Measurements from ENCODE around the gene USH1G.
A peak's percentile ranks its signal among the peaks of the same experiment; 100 is the strongest.
"Not testable (repeated sequence)": the region's sequence is repeated elsewhere in the genome, so short reads cannot be mapped to it uniquely, and the experiment has no call there.

Gene USH1G

DNA sequence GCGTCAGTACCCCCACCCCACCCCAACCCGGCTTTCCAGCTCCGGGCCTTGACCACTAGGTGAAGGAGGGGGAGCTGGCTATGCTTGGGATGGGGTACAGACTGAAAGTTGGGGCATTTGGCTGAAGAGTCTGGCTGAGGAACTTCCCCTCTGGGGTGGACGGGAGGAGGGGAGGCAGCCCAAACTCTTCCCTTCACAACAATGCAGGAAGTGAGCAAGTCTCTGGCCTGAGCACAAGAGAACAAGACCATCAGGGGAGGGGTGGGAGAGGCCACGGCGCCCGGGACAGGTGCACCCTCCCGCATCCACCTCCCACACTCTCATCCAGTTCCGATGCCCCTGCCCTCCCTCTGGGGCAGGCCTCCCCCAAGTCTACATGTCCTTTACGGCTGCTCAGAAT is 5.6 kb downstream of the USH1G start:
- DNase-seq (ENCODE audit: low read depth) = peak; percentile 58
- TF ChIP-seq MYC (IDR thresholded peaks at IDR 0.05; ENCODE audit: low read depth, low read length) (no peak), POLR2A (IDR thresholded peaks at IDR 0.05; ENCODE audit: extremely low read depth, insufficient read length) (no peak)
- TF ChIP-seq, protein P1, sequence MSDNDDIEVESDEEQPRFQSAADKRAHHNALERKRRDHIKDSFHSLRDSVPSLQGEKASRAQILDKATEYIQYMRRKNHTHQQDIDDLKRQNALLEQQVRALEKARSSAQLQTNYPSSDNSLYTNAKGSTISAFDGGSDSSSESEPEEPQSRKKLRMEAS (IDR thresholded peaks at IDR 0.05; ENCODE audit: low read depth, low read length) = no peak
- TF ChIP-seq, protein P2, sequence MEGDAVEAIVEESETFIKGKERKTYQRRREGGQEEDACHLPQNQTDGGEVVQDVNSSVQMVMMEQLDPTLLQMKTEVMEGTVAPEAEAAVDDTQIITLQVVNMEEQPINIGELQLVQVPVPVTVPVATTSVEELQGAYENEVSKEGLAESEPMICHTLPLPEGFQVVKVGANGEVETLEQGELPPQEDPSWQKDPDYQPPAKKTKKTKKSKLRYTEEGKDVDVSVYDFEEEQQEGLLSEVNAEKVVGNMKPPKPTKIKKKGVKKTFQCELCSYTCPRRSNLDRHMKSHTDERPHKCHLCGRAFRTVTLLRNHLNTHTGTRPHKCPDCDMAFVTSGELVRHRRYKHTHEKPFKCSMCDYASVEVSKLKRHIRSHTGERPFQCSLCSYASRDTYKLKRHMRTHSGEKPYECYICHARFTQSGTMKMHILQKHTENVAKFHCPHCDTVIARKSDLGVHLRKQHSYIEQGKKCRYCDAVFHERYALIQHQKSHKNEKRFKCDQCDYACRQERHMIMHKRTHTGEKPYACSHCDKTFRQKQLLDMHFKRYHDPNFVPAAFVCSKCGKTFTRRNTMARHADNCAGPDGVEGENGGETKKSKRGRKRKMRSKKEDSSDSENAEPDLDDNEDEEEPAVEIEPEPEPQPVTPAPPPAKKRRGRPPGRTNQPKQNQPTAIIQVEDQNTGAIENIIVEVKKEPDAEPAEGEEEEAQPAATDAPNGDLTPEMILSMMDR (IDR thresholded peaks at IDR 0.05; ENCODE audit: low read depth, low read length) = no peak
- no peak overlapping the region for H3K4me3 ChIP-seq (ENCODE audit: low read depth, low read length)

DNA sequence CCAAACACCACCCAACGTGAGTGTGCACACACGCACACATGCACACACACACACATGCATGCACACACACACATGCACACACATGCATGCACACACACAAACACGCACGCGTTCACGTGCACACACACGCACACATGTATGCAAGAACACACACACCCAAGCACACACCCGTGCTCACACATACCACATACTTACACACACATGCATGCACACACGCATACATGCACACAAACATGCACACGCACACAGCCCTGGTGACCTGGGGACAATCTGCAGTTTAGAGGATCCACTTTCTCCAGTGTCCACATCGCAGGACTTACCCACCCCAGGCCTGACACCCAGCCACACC is 6.2 kb downstream of the USH1G start:
- DNase-seq (ENCODE audit: low read depth) = no peak
- TF ChIP-seq, protein P1 (IDR thresholded peaks at IDR 0.05; ENCODE audit: low read depth, low read length) = no peak
- TF ChIP-seq, protein P2 (IDR thresholded peaks at IDR 0.05; ENCODE audit: low read depth, low read length) = no peak
- TF ChIP-seq MYC (IDR thresholded peaks at IDR 0.05; ENCODE audit: low read depth, low read length) (no peak), POLR2A (IDR thresholded peaks at IDR 0.05; ENCODE audit: extremely low read depth, insufficient read length) (no peak)

DNA sequence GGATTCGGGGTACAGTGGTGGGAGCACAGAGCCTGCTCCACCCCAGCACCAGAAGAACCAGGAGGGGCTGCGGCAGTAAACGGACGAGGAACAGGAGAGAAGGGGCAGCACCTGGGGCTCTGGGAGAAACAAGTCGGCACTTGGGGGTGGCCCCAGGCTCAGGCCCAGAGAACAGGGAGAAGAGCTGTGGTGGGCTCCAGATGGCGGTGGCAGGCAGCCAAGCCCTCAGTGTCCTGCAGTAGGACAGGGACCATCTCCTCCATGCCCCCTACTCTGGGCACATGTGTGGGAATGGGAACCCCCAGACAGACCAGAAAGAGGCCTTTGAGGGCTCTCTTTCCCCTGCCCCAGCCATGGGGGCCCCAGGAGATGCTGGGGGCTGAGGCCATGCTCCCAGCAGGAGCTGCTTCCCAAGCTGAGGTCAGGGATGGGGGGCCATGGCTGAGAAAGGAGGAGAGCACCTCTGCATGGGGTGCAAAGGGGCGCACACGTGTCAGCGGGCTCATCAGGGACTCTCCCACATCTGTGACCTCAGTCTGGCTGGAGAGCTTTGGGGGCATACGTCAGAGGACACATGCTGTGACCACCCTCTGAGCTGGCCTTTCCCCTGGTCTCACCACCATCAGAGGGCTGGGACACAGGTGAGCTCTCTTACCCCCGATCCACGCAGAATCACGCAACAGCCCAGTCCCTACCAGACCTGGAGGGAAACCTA is 6.8 kb downstream of the USH1G start:
- no peak for DNase-seq (ENCODE audit: low read depth)
- TF ChIP-seq, protein P2 (IDR thresholded peaks at IDR 0.05; ENCODE audit: low read depth, low read length) = no peak
- no peak for TF ChIP-seq POLR2A (IDR thresholded peaks at IDR 0.05; ENCODE audit: extremely low read depth, insufficient read length)
- TF ChIP-seq, protein P1 (IDR thresholded peaks at IDR 0.05; ENCODE audit: low read depth, low read length) = no peak
- H3K4me3 ChIP-seq (ENCODE audit: low read depth, low read length) = no peak overlapping the region

More for the DNA sequence above, 6.2 kb downstream of the USH1G start:
- no peak overlapping the region for H3K4me3 ChIP-seq (ENCODE audit: low read depth, low read length)

DNA sequence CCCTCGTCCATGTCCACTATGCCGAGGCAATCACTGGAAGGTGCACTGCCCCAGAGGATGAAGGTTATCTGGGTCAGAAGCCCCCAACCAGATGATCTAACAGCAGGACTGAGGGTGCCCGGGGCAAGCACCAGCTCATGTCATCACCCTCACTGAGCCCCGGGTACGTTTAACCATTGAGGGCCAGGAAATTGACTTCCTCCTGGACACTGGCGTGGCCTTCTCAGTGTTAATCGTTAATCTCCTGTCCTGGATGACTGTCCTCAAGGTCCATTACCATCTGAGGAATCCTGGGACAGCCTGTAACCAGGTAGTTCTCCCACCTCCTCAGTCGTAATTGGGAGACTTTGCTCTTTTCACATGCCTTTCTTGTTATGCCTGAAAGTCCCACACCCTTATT is 11.6 kb downstream of the USH1G start:
- not testable (repeated sequence) for DNase-seq (ENCODE audit: low read depth); H3K4me3 ChIP-seq (ENCODE audit: low read depth, low read length)

DNA sequence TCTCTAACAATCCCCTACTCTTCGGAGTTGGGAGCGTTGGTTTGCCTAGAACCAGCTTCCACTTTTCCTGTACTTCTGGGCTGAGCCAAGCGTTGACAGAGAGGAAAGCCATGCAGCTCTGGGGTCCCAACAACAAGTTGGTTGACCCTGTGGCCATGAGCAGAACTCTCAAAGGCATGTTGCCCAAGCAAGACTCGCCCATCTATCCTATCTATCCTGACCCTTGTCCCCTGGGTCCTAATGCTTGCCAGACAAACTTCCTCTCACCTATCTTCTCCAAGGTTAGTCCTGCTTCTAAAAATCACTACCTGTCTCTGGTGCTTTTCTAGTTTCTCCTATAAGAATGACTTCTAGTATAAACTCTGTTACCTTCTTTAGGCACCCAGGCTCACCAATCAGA is 14.0 kb downstream of the USH1G start:
- H3K4me3 ChIP-seq (ENCODE audit: low read depth, low read length); DNase-seq (ENCODE audit: low read depth): not testable (repeated sequence)

DNA sequence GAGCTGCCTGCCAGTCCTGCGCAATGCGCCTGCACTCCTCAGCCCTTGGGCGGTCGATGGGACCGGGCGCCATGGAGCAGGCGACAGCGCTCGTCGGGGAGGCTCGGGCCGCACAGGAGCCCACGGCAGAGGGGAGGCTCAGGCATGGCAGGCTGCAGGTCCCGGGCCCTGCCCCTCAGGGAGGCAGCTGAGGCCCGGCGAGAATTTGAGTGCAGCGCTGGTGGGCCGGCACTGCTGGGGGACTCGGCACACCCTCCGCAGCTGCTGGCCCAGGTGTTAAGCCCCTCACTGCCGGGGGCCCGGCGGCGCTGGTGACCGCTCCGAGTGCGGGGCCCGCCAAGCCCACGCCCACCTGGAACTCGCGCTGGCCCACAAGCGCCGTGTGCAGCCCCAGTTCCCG is 16.0 kb downstream of the USH1G start:
- no peak for DNase-seq (ENCODE audit: low read depth)
- TF ChIP-seq, protein P2 (IDR thresholded peaks at IDR 0.05; ENCODE audit: low read depth, low read length) = no peak
- TF ChIP-seq, protein P1 (IDR thresholded peaks at IDR 0.05; ENCODE audit: low read depth, low read length) = no peak
- no peak overlapping the region for H3K4me3 ChIP-seq (ENCODE audit: low read depth, low read length)

DNA sequence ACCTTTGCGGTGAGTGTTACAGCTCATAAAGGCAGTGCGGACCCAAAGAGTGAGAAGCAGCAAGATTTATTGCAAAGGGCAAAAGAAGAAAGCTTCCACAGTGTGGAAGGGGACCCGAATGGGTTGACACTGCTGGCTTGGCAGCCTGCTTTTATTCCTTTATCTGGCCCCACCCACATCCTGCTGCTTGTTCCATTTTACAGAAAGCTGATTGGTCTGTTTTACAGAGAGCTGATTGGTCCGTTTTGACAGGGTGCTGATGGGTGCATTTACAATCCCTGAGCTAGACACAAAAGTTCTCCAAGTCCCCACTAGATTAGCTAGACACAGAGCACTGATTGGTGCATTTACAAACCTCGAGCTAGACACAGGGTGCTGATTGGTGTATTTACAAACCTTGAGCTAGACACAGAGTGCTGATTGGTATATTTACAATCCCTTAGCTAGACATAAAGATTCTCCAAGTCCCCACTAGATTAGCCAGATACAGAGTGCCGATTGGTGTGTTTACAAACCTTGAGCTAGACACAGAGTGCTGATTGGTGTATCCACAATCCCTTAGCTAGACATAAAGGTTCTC is 16.8 kb downstream of the USH1G start:
- DNase-seq (ENCODE audit: low read depth); H3K4me3 ChIP-seq (ENCODE audit: low read depth, low read length): not testable (repeated sequence)
